Mucosa of rectum (tissue), 2 donors: Measurements from ENCODE around the gene ATP2C2.

Source experiments
- H3K27ac ChIP-seq, 2 donors: one replicate each; pipeline ENCODE4 v1.7.0; 2013; ENCODE audit warnings: inconsistent platforms in 2 of 2, low read depth in 2 of 2, low read length in 2 of 2
- H3K27me3 ChIP-seq, 2 donors: one replicate each; pipeline ENCODE4 v1.7.0; 2013; ENCODE audit warnings: low read length in 2 of 2; ENCODE audit not compliant: control insufficient read depth in 2 of 2, insufficient read depth in 2 of 2
- H3K36me3 ChIP-seq, 2 donors: one replicate each; pipeline ENCODE4 v1.7.0; 2013; ENCODE audit warnings: low read length in 2 of 2; ENCODE audit not compliant: control insufficient read depth in 2 of 2, insufficient read depth in 2 of 2
- H3K4me1 ChIP-seq, 2 donors: one replicate each; pipeline ENCODE4 v1.7.0; 2013; ENCODE audit warnings: low read length in 2 of 2, mild to moderate bottlenecking in 1 of 2; ENCODE audit not compliant: control insufficient read depth in 2 of 2, insufficient read depth in 2 of 2
- H3K4me3 ChIP-seq, 2 donors: one replicate each; pipeline ENCODE4 v1.7.0; 2013; ENCODE audit warnings: low read length in 2 of 2
- H3K9ac ChIP-seq, 2 donors: one replicate each; pipeline ENCODE4 v1.7.0; 2013; ENCODE audit warnings: low read length in 2 of 2, low read depth in 1 of 2, mild to moderate bottlenecking in 1 of 2
- H3K9me3 ChIP-seq, 2 donors: one replicate each; pipeline ENCODE4 v1.7.0; 2013; ENCODE audit warnings: low read length in 2 of 2; ENCODE audit not compliant: control insufficient read depth in 2 of 2
- donor health status: healthy.
- donor health status: Normal muscosa, but diverticular disease.

ATP2C2 gene

DNA sequence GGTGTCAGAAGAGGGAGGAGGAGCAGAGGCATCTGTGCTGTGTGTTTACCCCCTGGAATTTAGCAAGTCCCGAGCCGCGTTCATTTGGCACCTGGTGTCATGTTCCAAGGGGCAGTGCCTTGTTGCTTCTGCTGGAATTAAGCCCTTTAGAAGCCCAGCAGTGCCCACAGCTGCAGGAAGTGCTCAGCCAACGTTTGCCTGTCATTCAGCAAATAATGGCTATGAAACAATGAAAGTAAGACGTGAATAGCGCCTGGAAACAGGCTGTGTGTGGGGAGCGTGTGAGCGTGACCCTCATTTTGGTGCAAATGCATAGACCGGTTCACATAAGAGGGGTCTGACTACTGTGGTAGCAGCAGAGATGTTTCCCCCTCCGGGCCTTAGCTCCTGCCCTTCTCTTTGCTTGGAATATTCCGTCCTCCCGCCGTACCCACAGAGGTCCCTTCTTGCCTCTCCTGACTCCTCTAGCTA, 5.8 kb upstream of the ATP2C2 start:
- H3K4me3 ChIP-seq, result peak overlapping the region in 1 of 2 donors; percentile 17
- H3K27me3 ChIP-seq, result peaks cover 0 to 2% of the 10 kb centered on the region in 2 donors
- no peaks in the 10 kb centered on the region for H3K36me3 ChIP-seq
- H3K9me3 ChIP-seq, result no peaks in the 10 kb centered on the region
- peak overlapping the region in 1 of 2 donors; percentile 53 for H3K9ac ChIP-seq
- H3K27ac ChIP-seq, result peak overlapping the region; percentile 64 to 72
- peaks cover 29 to 38% of the 10 kb centered on the region in 2 donors for H3K4me1 ChIP-seq

GRCh38 chr16:84366208-84366607, 2.1 kb upstream of the ATP2C2 start:
- H3K9ac ChIP-seq, result peak overlapping the region in 1 of 2 donors; percentile 5
- H3K9me3 ChIP-seq, result no peaks in the 10 kb centered on the region
- peaks cover 28 to 37% of the 10 kb centered on the region in 2 donors for H3K4me1 ChIP-seq
- H3K4me3 ChIP-seq, result no peak overlapping the region
- peak overlapping the region; percentile 88 to 92 for H3K27ac ChIP-seq
- H3K36me3 ChIP-seq, result no peaks in the 10 kb centered on the region
- peaks cover 6 to 7% of the 10 kb centered on the region in 2 donors for H3K27me3 ChIP-seq

GRCh38 chr16:84367297-84367680, 1.0 kb upstream of the ATP2C2 start:
- H3K9ac ChIP-seq, result peak overlapping the region; percentile 81 to 89
- peaks cover 7 to 9% of the 10 kb centered on the region in 2 donors for H3K27me3 ChIP-seq
- H3K9me3 ChIP-seq, result no peaks in the 10 kb centered on the region
- H3K36me3 ChIP-seq, result peaks cover 0 to 2% of the 10 kb centered on the region in 2 donors
- H3K4me1 ChIP-seq, result peaks cover 26 to 47% of the 10 kb centered on the region in 2 donors
- H3K27ac ChIP-seq, result peak overlapping the region; percentile 88 to 92
- H3K4me3 ChIP-seq, result peak overlapping the region; percentile 79 to 81

DNA sequence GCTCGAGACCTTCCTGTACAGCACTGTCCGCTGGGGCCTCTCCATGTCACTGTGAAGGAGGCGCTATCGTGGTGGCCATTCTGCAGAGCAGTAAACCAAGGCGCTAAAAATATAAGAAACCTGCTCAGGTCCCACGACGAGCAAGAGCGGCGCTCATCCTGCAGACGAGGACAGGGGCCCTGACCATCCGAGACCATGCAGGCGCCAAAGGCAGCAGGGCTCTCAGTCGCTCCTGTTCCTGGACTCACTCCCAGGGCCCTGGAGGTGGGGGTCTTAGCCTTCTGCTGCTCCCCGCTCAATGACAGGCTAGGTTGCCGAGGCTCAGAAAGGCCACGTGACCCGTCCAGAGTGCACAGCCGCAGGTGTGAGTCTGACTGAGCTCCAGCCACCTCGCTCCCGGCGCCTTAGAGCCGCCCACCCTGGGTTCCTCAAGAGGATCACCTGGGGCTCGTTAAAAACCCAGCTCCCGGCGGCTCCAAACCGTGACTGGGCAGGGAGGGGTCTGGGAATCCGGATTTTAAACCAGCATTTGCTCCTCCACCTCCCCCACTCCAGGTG, 509 bp upstream of the ATP2C2 start:
- Histone ChIP-seq H3K9me3 (no peaks in the 10 kb centered on the region), H3K4me3 (peak overlapping the region; percentile 79 to 81), H3K36me3 (peaks cover 0 to 2% of the 10 kb centered on the region in 2 donors), H3K4me1 (peaks cover 22 to 41% of the 10 kb centered on the region in 2 donors), H3K9ac (peak overlapping the region; percentile 81 to 89), H3K27me3 (peaks cover 7 to 9% of the 10 kb centered on the region in 2 donors), H3K27ac (peak overlapping the region; percentile 88 to 92)

GRCh38 chr16:84369105-84369504, 767 bp downstream of the ATP2C2 start:
- peak overlapping the region; percentile 79 to 81 for H3K4me3 ChIP-seq
- peak overlapping the region; percentile 70 to 89 for H3K9ac ChIP-seq
- H3K27ac ChIP-seq, result peak overlapping the region; percentile 88 to 92
- peaks cover 0 to 2% of the 10 kb centered on the region in 2 donors for H3K36me3 ChIP-seq
- H3K27me3 ChIP-seq, result peaks cover 7 to 9% of the 10 kb centered on the region in 2 donors
- no peaks in the 10 kb centered on the region for H3K9me3 ChIP-seq
- peaks cover 19 to 36% of the 10 kb centered on the region in 2 donors for H3K4me1 ChIP-seq

- Histone ChIP-seq H3K27ac (peak overlapping the region; percentile 62 to 88), H3K27me3 (peaks cover 7 to 9% of the 10 kb centered on the region in 2 donors), H3K9me3 (no peaks in the 10 kb centered on the region), H3K4me3 (peak overlapping the region; percentile 64 to 79), H3K4me1 (peaks cover 19 to 36% of the 10 kb centered on the region in 2 donors), H3K36me3 (peaks cover 0 to 2% of the 10 kb centered on the region in 2 donors), H3K9ac (peak overlapping the region; percentile 66 to 70)
These were observed 1.7 kb downstream of the ATP2C2 start for GRCh38 chr16:84369938-84370627.

DNA sequence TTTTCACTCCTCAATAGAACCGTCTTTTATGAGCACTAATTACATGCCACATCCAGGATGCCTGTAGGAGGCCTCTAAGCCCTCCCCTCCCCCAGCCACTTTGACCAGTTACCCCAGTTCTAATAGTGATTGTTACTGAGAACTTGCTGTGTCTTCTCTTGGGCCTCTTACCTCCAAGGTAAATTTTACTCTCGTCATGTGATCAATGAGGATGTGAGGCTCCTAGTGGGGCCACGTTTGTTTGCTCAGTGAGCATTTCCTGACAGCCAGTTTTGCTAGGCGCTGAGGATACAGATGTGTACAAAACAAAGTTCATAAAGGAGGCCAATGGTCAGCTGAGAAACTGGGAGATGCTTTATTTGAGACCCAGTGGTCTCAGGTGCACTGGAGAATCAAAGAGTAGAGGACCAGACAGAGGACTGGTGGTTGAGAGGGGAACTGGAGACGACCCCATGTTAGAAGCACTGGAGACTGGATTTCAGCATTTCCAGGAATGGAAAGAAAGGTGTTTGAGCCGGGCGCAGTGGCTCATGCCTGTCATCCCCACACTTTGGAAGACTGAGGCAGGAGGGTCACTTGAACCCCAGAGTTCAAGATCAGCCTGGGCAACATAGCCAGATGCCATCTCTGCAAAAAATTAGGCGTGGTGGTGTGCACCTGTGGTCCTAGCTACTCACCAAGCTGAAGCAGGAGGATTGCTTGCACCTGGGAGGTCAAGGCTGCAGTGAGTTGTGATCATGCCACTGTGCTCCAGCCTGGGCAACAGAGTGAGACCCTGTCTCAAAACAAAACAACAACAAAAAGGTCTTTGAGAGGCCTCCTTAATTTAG, 2.6 kb downstream of the ATP2C2 start:
- Histone ChIP-seq H3K4me3 (peak overlapping the region; percentile 64 to 79), H3K27ac (peak overlapping the region; percentile 62 to 88), H3K9ac (peak overlapping the region; percentile 15 to 66), H3K36me3 (peaks cover 0 to 2% of the 10 kb centered on the region in 2 donors), H3K4me1 (peaks cover 19 to 36% of the 10 kb centered on the region in 2 donors), H3K27me3 (peaks cover 7 to 9% of the 10 kb centered on the region in 2 donors), H3K9me3 (no peaks in the 10 kb centered on the region)

DNA sequence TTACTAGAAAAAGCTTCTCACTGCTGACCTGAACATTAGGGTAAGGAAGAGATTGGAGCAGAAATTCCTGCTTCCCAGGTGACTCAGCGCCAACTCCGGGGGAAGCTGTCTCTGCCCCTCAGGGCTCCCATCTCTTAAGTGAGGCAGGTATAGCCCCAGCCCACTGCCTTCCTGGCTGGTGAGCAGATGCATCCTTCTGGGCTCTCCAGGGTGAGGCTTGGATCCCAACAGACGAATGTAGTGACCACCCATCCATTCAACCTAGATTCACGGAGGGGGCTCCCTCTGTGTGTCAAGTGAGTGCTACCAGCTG, 3.2 kb downstream of the ATP2C2 start:
- H3K4me1 ChIP-seq, result peaks cover 17 to 36% of the 10 kb centered on the region in 2 donors
- peak overlapping the region in 1 of 2 donors; percentile 18 for H3K4me3 ChIP-seq
- peak overlapping the region in 1 of 2 donors; percentile 66 for H3K9ac ChIP-seq
- H3K36me3 ChIP-seq, result peaks cover 0 to 2% of the 10 kb centered on the region in 2 donors
- H3K27me3 ChIP-seq, result peaks cover 7 to 9% of the 10 kb centered on the region in 2 donors
- H3K9me3 ChIP-seq, result no peaks in the 10 kb centered on the region
- peak overlapping the region in 1 of 2 donors; percentile 88 for H3K27ac ChIP-seq

GRCh38 chr16:84373907-84374489, 5.7 kb downstream of the ATP2C2 start:
- peaks cover 2 to 4% of the 10 kb centered on the region in 2 donors for H3K27me3 ChIP-seq

More at GRCh38 chr16:84373907-84374489, 5.7 kb downstream of the ATP2C2 start:
- peaks cover 0 to 2% of the 10 kb centered on the region in 2 donors for H3K36me3 ChIP-seq
- H3K27ac ChIP-seq, result no peak overlapping the region
- H3K9me3 ChIP-seq, result no peaks in the 10 kb centered on the region
- H3K4me3 ChIP-seq, result no peak overlapping the region
- H3K4me1 ChIP-seq, result peaks cover 8 to 30% of the 10 kb centered on the region in 2 donors
- H3K9ac ChIP-seq, result no peak overlapping the region
